ENCODE measurements around the gene PHGDH. TPM values are rescaled to one million over a fixed set of nuclear protein-coding genes. Genes with fewer than 3 reads are reported as not detected.

PHGDH gene
- total RNA-seq, 1 donor from 2014 or later: 146 TPM

DNA sequence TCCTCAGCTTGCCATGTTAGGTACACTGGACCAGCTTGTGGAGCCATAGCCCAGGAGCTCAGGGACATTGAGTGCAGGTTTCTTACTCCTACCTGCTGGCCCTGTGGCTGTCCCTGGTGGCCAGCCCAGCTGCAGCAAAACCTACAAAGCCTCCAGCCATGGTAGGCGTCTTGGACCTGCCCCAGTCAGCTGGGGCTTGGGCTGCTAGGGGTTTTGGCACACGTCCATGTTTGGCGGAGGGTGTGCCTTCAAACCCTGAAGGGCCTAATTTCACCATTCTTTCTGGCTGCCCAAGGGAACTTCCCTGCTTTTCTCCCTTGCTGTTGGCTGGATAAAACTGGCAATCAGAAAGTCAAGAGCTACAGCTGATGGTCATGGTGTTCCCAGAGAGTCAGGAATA is 31.6 kb downstream of the PHGDH start:
- no peak for DNase-seq (ENCODE audit: low read depth)
- H3K4me3 ChIP-seq (ENCODE audit: low read depth, low read length): no peak overlapping the region
- TF ChIP-seq CTCF (conservative IDR thresholded peaks at IDR 0.05; ENCODE audit: low read depth, low read length): no peak

GRCh38 chr1:119743776-119744597 is 32.3 kb downstream of the PHGDH start:
- DNase-seq (ENCODE audit: low read depth): peak; percentile 20
- peak; percentile 87 for TF ChIP-seq CTCF (conservative IDR thresholded peaks at IDR 0.05; ENCODE audit: low read depth, low read length)

DNA sequence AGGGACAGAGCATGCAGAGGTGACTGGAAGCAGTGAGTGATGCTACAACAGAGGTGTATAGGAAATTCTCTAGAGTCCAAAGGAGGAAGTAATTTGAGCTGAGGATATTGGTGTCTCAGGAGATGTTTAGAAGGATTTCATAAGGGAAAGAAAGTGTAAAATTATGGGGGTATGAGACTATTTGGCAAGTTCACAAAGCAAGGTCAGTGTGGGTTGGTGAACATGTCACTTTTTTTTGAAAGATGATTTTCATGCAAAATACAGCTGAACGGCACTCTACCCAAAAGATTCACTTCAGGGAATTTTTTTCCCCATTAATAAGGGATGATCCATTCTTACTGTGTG is 32.8 kb downstream of the PHGDH start:
- no peak for DNase-seq (ENCODE audit: low read depth)
- no peak overlapping the region for H3K4me3 ChIP-seq (ENCODE audit: low read depth, low read length)
- no peak for TF ChIP-seq CTCF (conservative IDR thresholded peaks at IDR 0.05; ENCODE audit: low read depth, low read length)

More at GRCh38 chr1:119743776-119744597, 32.3 kb downstream of the PHGDH start:
- H3K4me3 ChIP-seq (ENCODE audit: low read depth, low read length): no peak overlapping the region

DNA sequence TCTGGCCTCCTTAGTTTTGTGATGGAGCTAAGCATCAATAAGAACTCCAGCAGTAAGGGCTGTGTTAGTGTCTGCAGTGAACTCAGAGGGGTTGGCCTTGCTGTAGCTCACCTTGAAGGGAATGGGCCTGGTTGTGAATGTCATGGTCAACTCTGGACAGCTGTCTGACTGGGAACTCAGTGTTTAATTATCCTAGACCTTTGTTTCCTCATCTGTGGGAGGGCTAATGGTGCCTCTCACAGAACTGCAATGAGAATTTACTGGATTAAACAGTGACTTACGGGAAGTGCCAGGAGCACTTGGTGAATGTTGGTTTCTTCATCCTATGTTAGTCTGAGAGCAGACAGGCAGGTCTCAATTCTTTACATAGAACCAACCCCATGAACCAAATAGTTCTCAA is 33.3 kb downstream of the PHGDH start:
- no peak for TF ChIP-seq CTCF (conservative IDR thresholded peaks at IDR 0.05; ENCODE audit: low read depth, low read length)
- no peak for DNase-seq (ENCODE audit: low read depth)
- no peak overlapping the region for H3K4me3 ChIP-seq (ENCODE audit: low read depth, low read length)

- no peak overlapping the region for H3K4me3 ChIP-seq (ENCODE audit: low read depth, low read length)
- no peak for TF ChIP-seq CTCF (conservative IDR thresholded peaks at IDR 0.05; ENCODE audit: low read depth, low read length)
- no peak for DNase-seq (ENCODE audit: low read depth)
Observed at GRCh38 chr1:119747451-119747850, 35.7 kb downstream of the PHGDH start.

GRCh38 chr1:119748040-119748439 is 36.3 kb downstream of the PHGDH start:
- DNase-seq (ENCODE audit: low read depth): no peak
- H3K4me3 ChIP-seq (ENCODE audit: low read depth, low read length): no peak overlapping the region
- TF ChIP-seq CTCF (conservative IDR thresholded peaks at IDR 0.05; ENCODE audit: low read depth, low read length): no peak

- TF ChIP-seq CTCF (conservative IDR thresholded peaks at IDR 0.05; ENCODE audit: low read depth, low read length): no peak
- no peak for DNase-seq (ENCODE audit: low read depth)
- H3K4me3 ChIP-seq (ENCODE audit: low read depth, low read length): no peak overlapping the region
Observed at GRCh38 chr1:119752592-119752991, 40.9 kb downstream of the PHGDH start.
